Erythroblast (primary cell): Measurements from ENCODE around the gene ACADS.

ENCODE experiments used
- GATA1 ChIP-seq: IDR thresholded peaks from 2 replicates; pipeline ENCODE4 v1.6.1; 2011; ENCODE audit warnings: low read depth, mild to moderate bottlenecking, control low read depth, low read length, moderate library complexity
- POLR2A ChIP-seq: IDR thresholded peaks from 2 replicates; pipeline ENCODE4 v1.6.1; 2011; ENCODE audit warnings: mild to moderate bottlenecking, low read length

- no peak for TF ChIP-seq POLR2A
- TF ChIP-seq GATA1, result no peak
Observed at GRCh38 chr12:120718055-120718454, 7.6 kb upstream of the ACADS start.
